Measurements from ENCODE around the gene LAGE3. TPM values are rescaled to one million over a fixed set of nuclear protein-coding genes. Genes with fewer than 3 reads are reported as not detected.
"Not testable (repeated sequence)": the region's sequence is repeated elsewhere in the genome, so short reads cannot be mapped to it uniquely, and the experiment has no call there.

LAGE3 gene
- total RNA-seq, 1 donor from 2014 or later, result 13.4 TPM

GRCh38 chrX:154501423-154501822, 22.3 kb upstream of the LAGE3 start:
- not testable (repeated sequence) for DNase-seq

- not testable (repeated sequence) for DNase-seq
These were observed 17.6 kb upstream of the LAGE3 start for GRCh38 chrX:154496591-154497137.

GRCh38 chrX:154495472-154495922, 16.4 kb upstream of the LAGE3 start:
- DNase-seq, result no peak

- DNase-seq, result no peak
These were observed 15.6 kb upstream of the LAGE3 start for GRCh38 chrX:154494715-154495114.

GRCh38 chrX:154490414-154491083, 11.5 kb upstream of the LAGE3 start, which contains the start of gene SLC10A3:
Gene SLC10A3, minus strand, starts transcription at chrX:154490629. Its CDS starts 1,689 bp downstream, at chrX:154488940.
- DNase-seq, result peak; percentile 92

GRCh38 chrX:154490021-154490413, 10.9 kb upstream of the LAGE3 start:
- DNase-seq, result no peak

- no peak for DNase-seq
These were observed 10.1 kb upstream of the LAGE3 start for GRCh38 chrX:154489182-154489581.

- no peak for DNase-seq
These were observed 9.4 kb upstream of the LAGE3 start for GRCh38 chrX:154488336-154489075.

GRCh38 chrX:154487518-154488290, 8.6 kb upstream of the LAGE3 start:
- no peak for DNase-seq

- DNase-seq, result no peak
These were observed 7.5 kb upstream of the LAGE3 start, which contains the start of gene UBL4A for GRCh38 chrX:154486396-154487207. Gene UBL4A, minus strand, starts transcription at chrX:154486615. Its CDS starts 31 bp downstream, at chrX:154486584.

GRCh38 chrX:154486052-154486395, 6.9 kb upstream of the LAGE3 start:
- DNase-seq, result no peak

GRCh38 chrX:154485150-154486051, 6.3 kb upstream of the LAGE3 start:
- no peak for DNase-seq

GRCh38 chrX:154484255-154485149, 5.4 kb upstream of the LAGE3 start:
- no peak for DNase-seq

- no peak for DNase-seq
These were observed 4.2 kb upstream of the LAGE3 start for GRCh38 chrX:154483325-154483724.

GRCh38 chrX:154482786-154483185, 3.7 kb upstream of the LAGE3 start:
- no peak for DNase-seq

GRCh38 chrX:154481911-154482601, 3.0 kb upstream of the LAGE3 start:
- no peak for DNase-seq

- no peak for DNase-seq
These were observed 2.1 kb upstream of the LAGE3 start for GRCh38 chrX:154481195-154481594.

- DNase-seq, result no peak
These were observed 1.1 kb downstream of the LAGE3 start for GRCh38 chrX:154477891-154478477.

Measured in occipital lobe (tissue), 2 donors.